HG03521 (cell line): Measurements from ENCODE around the gene TMPRSS5.

Source experiments
- ATAC-seq: cut with Tn5 transposase; IDR thresholded peaks from one replicate; pipeline ENCODE4 v1.9.1; 2021; ENCODE audit warnings: mild to moderate bottlenecking, moderate library complexity; ENCODE audit not compliant: unreplicated experiment

Gene TMPRSS5

DNA sequence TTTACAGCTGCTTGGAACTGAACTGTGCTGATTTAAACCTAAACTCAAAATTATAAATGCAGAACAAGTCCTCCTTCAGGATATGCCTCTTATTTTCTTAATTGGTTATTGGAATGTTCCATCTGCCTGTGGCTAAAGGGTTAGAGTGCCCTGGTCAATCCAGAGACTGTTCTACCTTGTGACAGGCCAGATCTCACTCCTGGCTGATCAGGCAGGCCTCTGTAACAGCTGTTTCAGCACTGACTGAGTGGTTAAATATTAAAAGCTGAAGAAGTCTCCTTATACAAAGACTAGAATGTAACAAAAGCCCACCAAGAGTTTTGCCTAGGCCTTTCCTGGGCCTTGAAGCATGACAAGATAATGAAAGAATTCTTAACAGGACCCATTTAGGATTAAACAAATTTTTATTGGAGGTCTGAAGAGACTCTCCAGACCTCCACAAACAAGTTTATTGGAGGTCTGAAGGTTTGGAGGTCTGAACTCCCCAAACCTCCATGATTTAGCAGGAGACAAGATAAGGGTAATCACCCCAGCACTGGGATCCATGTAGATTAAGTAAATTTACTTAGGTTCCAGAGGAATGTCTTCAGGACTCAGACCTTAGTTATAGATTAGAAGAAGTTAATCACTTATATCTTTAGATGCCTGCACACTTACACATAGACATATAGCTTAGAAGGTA is 35.8 kb downstream of the TMPRSS5 start:
- ATAC-seq, result no peak

DNA sequence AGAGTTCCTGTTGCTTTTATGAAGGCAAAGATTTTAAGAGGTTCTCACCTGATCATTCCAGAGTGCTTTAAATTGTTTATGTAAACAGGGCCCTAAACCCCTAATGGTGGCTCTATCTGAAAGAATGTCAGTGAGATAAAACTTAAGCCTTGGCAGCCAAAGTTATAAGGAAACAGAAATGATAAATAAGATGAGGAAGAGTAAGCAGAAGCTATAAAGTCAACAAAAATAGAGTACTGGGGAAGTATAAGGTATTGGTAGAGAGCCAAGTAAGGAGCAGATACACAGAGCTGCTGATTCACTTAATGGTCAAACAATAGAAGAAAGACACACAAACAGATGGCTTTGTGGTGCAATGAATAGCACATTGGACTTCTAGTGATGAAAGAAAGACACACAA is 37.9 kb downstream of the TMPRSS5 start:
- ATAC-seq, result no peak

DNA sequence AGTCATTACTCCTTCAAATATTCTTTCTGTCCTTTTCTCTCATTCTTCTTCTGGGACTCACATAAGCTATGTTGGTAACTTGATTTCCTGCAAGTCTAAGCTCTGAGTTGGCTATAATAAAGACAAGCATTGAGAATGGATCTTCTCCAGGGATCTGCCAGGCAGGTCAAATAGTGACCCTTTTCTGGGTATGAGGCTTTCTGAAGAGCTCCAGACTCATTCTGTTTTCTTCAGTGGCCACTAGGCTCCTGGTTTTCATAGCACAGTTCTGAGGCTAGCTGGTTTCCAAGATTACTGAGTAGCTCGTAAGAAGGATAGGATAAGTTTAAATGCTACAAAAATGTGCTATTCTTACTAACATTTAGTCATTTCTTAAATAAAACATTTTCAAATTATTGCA is 38.3 kb downstream of the TMPRSS5 start:
- ATAC-seq, result no peak

DNA sequence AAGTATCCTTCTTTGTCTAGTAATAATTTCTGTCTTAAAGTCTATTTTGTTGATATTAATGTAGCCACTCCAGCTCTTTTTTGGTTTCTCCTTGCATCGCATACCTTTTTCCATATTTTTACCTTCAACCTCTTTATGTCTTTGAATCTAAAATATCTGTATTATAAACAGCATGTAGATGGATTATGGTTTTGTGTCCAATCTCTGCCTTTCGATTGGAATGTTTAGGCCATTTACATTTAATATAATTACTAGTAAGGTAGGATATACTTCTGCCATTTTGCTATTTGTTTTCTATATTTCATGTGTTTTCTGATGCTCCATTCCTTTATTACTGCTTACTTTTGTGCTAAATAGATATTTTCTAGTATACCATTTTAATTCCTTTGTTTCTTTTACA is 39.5 kb downstream of the TMPRSS5 start:
- ATAC-seq, result no peak

DNA sequence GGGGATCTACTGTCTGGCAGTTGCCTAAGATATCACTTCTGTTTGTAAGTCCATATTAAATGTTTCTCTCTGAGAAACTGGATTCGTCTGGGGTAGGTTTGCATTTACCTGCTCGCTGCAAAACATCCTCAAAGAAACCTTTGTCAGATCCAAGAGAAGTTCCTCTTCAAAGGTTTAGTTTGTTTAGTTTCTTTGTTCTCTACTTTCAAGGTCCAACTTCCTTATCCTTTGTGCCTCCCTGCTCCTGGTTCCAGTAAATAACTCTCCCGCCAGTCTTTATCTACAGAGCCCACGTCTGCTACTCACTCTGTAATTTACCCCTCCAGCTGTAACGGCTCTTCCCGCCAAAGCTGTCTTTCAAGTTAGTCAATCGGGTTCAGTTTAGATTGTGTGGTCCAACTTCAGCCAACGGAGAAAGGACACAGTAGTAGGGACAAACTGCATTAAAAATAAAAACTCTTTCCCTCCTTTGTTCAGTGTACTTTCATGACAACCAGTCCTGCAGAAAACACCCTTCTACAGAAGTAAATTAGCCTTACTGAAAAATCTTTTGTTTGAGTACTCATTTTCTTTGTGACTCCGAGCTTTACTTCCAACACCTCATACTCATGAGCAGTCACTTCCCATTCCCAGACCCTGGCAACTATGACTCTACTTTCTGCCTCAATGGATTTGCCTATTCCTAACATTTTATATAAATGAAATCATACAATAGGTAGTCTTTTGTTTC is 41.0 kb downstream of the TMPRSS5 start:
- no peak for ATAC-seq

DNA sequence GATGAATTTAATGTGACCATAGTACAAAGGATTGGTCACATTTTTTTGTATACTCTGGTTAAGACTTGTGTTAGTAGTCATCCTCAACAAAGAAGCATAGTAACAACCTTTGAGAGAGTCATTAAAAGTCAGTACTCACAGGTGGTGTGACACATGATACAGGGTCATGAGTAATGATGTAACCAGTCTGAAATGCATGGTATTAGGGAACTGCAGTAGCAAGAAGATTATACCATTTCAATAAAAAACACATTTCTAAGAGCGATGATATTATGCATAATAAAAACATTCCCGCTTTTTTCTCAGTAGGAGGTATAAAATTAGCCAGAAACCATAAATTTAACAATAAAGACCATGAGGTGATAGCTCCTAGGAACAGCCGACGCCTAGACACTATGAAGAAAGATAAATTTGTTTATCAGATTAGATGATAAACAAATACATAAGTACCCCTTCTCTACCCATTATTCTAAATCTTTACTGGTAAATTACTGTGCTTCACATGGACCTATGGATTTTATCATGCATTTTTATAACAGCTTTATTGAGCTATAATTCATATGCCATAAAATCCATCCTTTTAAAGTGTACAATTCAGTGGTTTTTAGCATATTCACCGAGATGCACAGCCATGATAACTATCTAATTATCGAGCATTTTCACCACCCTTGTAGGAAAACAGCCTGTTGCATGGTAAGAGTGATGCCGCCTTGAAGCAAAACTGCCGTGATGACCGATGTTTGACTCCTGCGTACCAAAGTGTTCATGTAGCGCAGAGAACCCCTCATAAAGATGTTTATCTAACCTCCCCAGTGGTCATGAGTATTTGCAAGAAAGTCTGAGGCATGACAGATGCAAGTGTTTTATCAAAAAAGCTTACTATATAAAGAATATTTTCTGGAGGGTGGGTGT is 41.8 kb downstream of the TMPRSS5 start:
- ATAC-seq, result no peak

DNA sequence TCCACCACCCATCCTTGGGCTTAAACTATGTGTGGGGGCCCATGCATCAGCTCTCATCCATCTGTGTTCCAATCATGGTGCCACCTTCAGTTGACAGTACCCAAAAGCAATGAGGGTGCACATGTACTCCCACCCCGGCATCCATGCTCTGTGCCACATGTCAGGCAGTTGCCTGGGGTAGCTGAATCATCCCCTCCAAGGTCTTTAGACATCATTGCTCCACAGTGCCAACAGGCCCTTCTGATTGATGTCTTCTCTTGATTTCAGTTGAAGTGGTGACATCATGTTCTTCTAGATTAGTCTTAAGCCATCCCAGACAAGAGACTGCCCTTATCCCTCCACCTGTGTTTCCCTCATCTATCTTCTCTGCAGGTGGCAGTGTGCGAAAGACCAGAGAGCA is 42.5 kb downstream of the TMPRSS5 start:
- ATAC-seq, result no peak

DNA sequence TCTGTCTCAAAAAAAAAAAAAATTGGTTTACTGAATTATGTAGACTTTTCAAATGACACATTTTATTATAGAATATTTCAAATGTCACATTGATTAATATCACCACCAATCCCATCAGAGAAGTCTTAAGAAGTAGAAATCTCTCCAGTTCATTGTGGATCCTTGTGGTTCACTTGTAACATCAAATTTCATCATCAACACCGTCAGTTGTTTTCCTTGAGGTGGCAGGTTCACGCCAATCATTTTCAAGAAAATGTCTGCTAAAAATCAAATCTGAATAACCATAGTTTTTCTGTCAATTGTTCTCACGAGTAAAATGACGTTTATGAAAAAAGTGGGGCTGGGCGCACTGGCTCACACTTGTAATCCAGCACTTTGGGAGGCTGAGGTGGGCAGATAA is 50.3 kb downstream of the TMPRSS5 start:
- ATAC-seq, result no peak

DNA sequence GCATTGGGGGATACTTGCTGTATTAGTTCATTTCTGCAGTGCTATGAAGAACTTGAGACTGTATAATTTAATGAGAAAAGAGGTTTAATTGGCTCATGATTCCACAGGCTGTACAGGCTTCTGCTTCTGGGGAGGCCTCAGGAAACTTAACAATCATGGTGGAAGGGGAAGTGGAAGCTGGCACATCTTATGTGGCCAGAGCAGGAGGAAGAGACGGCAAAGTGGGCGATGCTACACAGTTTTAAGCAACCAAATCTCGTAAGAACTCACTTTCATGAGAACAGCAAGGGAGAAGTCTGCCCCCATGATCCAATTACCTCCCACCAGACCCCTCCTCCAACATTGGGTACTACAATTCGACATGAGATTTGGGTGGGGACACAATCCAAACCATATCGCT is 55.1 kb downstream of the TMPRSS5 start:
- ATAC-seq, result no peak

DNA sequence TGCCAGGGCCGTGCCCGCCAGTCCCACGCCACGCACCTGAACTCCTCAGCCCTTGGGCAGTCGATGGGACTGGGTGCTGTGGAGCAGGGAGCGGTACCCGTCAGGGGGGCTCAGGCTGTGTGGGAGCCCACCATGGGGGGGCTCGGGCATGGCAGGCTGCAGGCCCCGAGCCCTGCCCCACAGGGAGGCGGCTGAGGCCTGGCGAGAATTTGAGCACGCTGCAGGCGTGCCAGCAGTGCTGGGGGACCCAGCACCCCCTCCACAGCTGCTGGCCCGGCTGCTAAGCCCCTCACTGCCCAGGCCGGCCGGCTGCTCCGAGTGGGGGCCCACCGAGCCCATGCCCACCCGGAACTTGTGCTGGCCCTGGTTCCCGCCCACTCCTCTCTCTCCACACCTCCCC is 56.8 kb downstream of the TMPRSS5 start:
- no peak for ATAC-seq

DNA sequence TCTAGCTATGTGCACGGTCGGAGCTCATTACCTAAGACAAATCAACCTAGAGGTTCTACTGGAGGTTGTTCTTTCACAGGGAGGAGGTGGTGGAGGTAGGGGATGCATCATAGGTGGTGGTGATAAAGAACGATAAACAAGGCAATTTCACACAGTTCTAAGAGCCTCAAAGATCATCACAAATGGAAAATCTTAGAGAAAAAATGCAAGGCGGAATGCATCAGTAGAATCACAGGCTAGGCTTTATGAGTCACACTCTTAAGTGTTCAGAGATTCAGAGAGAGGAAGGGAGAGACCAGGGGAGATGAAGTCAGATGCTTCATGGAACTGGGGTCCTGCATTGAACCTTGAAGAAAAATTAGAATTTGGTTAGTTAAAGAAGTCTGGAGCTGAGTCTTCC is 58.3 kb downstream of the TMPRSS5 start:
- no peak for ATAC-seq

DNA sequence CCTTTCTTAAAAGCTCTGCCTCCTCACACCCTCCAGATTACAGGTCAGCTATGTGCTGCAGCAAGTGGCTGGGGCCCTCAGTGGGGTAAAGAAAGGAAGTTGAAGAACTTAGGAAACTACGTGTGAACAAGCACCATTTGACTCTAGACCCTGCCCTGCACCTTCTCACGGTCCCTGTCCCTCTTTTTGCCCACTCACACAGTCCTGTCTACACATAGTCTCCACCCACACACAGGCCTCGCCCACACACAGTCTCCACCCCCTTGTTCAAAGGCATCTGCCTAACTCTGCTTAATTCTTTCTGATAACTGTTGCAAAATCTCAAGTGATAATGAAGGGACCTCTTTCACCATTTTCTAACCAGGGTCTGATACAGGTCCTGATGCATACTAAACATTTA is 59.0 kb downstream of the TMPRSS5 start:
- no peak for ATAC-seq

DNA sequence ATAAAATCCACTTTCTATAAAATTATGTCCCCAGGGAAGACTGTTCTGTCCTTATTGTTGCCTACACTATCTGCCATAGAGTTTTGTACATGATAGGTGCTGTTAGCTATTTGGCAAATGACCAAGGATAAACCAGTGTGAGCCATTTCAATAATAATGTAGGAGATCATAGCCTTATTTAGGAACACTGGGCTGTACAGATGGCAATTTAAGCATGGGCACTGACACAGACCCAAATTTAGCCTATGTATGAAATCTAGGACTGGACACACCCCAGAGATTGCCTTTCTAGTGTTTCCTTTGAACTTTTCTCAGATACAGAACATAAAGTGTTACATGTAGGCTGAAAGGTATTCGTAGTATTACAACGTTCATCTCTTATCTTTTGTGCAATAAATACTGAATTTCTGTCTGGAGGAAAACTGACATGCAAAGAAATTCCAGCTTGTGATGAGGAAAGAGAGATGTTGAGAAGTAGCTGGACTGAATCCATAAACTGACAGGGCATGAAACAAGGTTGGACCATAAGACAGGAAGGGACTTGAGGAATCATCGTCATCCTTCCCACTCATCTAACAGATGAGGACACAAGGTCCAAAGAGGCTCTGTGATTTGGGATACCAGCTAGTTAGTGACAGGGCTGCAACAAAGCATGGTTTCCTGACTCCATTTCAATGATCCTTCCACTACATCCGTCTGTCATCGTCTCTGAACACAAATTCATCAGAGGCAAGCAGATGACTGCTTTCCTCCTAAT is 60.3 kb downstream of the TMPRSS5 start:
- no peak for ATAC-seq

DNA sequence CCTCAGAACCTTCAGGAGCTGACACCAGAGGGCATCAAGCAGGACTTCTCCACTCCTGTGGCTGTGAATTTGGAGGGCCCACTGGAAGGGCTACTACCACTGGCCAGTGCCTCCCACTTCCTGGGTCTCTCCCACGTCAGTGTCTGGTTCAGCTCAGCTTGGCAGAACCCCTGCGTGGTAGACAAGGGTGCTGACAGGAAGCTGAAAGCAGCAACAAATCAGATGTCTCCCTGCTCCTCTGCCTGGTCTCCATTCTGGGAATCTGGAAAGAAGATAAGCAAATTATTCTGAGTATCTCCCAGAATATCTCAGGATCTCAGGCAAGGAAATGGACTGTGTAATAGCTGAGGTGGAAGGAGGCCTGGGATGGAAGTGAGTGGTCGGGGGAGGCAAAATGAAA is 61.5 kb downstream of the TMPRSS5 start:
- no peak for ATAC-seq

DNA sequence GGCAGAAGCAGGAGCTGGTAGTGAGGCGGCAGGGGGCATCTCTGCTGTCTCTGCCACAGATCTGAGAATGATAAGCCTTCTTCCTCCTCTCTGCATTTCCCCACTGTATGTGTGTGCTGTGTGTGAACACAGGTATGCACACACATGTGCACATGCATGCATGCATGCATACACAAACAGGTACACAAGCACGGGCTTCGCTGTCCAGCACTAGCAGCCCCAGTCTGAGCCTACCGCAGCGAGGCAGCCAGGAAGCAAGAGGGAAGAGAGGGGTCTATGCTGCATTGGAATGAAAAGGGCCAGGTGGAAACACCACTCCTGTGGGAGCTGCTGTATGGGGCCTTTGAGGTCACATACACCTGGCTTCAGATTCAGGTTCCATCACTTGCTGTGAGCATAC is 62.4 kb downstream of the TMPRSS5 start:
- ATAC-seq, result no peak

DNA sequence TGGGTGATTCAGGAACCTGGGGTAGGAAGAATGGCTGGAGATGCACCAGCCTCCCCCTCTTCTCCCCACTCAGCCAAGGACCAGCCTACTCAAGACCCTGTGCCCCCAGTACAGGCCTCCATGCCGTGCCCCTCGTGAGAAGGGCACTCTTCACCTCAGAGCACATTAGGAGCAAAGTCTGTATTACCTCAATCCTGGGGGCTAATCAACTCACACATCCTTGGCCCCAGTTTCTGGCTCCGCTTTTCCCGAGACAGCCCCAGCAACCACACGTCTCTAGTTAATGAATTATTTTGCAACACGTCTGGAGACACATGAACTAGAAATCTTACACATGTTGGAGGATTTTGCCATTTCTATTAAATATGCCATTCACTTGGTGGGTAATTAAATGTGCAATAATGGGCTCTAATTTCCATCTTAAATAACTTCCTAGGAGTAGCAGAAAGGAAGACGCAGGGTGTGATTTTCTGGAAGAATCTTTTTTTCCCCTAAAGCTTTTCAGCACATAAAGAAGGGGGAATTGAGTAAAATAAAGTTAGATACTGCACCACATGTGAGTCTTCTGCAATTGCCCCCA is 63.0 kb downstream of the TMPRSS5 start:
- no peak for ATAC-seq

DNA sequence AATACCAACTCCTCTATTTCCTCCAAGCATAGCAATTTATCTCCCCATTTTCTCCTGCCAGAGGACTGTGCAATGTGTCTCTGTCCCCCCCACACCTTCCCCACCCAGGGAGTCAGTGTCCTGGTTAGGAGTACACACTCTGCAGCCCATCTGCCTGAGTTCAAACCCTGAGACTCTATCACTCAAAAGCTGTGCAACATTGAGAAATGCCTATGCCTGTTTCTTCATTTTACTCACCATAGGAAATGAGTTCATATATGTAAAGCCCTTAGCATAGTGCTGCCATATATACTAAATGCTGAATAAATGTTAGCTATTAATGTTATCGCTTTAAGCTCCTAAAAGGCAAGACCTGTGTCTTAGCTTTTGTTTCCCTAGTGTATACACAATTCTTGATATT is 64.0 kb downstream of the TMPRSS5 start:
- no peak for ATAC-seq

DNA sequence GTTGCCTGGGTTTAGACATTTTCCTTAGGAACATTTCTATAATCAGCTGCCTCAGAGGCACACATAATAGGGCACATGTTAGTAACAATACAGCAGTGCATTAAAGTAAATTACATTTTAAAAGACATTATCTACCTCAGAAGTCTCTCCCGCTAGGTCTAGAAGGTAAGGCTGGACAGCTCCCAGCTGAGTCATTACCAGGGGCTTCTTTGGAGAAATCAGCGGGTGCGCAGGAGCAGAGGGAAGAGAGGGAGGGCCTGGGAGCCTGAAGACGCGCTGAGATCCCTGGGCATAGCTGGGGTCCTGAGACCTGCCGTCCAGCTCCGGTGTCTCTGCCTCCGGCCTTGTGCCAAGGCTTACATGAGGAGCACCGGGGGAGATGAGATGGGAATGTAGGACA is 67.7 kb downstream of the TMPRSS5 start:
- no peak for ATAC-seq

DNA sequence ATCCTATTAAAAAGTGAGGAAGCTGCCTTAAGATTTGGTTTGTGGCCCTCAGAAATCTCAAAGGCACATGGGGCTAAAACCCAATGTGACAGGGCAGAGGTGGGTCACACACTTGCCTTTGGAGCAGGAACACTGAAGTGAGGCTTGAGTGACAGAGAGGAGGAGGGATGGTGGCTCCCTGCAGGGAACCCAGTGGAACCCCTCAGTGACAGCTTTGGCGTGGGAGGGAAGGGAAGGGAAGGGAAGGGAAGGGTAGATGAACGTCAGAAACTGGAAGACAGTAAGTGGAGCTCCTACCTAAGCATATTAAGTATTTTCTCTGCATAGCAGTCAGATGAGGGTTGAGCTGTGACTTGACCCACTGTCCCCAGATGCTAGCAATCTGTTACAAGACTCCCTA is 68.5 kb downstream of the TMPRSS5 start:
- ATAC-seq, result no peak
